Stomach (tissue), 9 donors: ENCODE results near the gene BTG1. TPM values are rescaled to one million over a fixed set of nuclear protein-coding genes. Genes with fewer than 3 reads are reported as not detected.

Experiments
- DNase-seq, 2 donors: peaks; one replicate each; pipeline versions ENCODE4 v3.0.0 to v3.0.0-alpha.2; 2013 to 2019
- H3K27ac ChIP-seq, 5 donors: fragments of 200-600 bp in 4 of 5; sonication (generic) in 4 of 5; one replicate each; pipeline ENCODE4 v1.5.1; 2013 to 2019; ENCODE audit warnings: mild to moderate bottlenecking in 1 of 5, moderate library complexity in 1 of 5
- H3K27me3 ChIP-seq, 3 donors: fragments of 200-600 bp; sonication (generic); one replicate each; pipeline ENCODE4 v1.5.1; 2017 to 2019; ENCODE audit warnings: mixed run types in 1 of 3
- H3K36me3 ChIP-seq, 4 donors: fragments of 200-600 bp; sonication (generic); 1 replicate in 3 of 4; 2 replicates in 1 of 4; pipeline ENCODE4 v1.5.1; 2016 to 2019
- H3K4me1 ChIP-seq, 4 donors: fragments of 200-600 bp; sonication (generic); one replicate each; pipeline ENCODE4 v1.5.1; 2016 to 2019
- H3K4me3 ChIP-seq, 4 donors: fragments of 200-600 bp; sonication (generic) in 3 of 4; one replicate each; pipeline ENCODE4 v1.5.1; 2016 to 2019; ENCODE audit warnings: mild to moderate bottlenecking in 1 of 4
- H3K9me3 ChIP-seq, 4 donors: fragments of 200-600 bp; sonication (generic); one replicate each; pipeline ENCODE4 v1.5.1; 2016 to 2019
- EP300 ChIP-seq: sonication (generic); formaldehyde crosslinking; IDR thresholded peaks from one replicate; pipeline ENCODE4 v1.6.1; 2017; ENCODE audit warnings: antibody characterized with exemption
- POLR2A ChIP-seq, 4 donors: fragments of 450-650 bp; IDR thresholded peaks; one replicate each; pipeline ENCODE4 v1.6.1; 2016; ENCODE audit warnings: antibody characterized with exemption in 4 of 4, control low read depth in 2 of 4, mild to moderate bottlenecking in 1 of 4, moderate library complexity in 1 of 4
- POLR2AphosphoS5 ChIP-seq, 3 donors: sonication (generic); formaldehyde crosslinking; IDR thresholded peaks; one replicate each; pipeline ENCODE4 v1.6.1; 2016; ENCODE audit warnings: antibody characterized with exemption in 3 of 3
- WGBS, 5 donors: extraction: QIAGEN DNeasy Blood & Tissue Kit in 3 of 5; methylation state at CpG; one replicate each; pipeline versions ENCODE4 v1.1.5 to v1.1.7; 2013 to 2018; 5-methylcytosine and 5-hydroxymethylcytosine counted together
- intact Hi-C: fragments of 100-400 bp; cut with DNase I; formaldehyde crosslinking; loops from one replicate; pipeline ENCODE4 v1.15.1; 2023; ENCODE audit warnings: low total_unique reads
- polyA plus RNA-seq, 3 donors: library from polyadenylated mRNA; stranded (reverse); fragments of 200-250 nt; gene quantifications; one replicate each; pipeline ENCODE4 v1.2.3, GENCODE V29; 2013
- total RNA-seq, 5 donors: library from RNA; depleted of rRNA; stranded (reverse); fragments of >200 nt; gene quantifications; one replicate each; pipeline versions ENCODE4 v1.1.0 to v1.2.3, GENCODE V29; 2014 to 2016
- TF ChIP-seq, protein P1 (sequence below), 7 experiments: fragments of 450-650 bp in 4 of 7; fragments of 200-600 bp in 3 of 7; sonication (generic) in 3 of 7; IDR thresholded peaks; one replicate each; pipeline ENCODE4 v1.5.1; 2016 to 2019; ENCODE audit warnings: antibody characterized with exemption in 7 of 7, control low read depth in 2 of 7, mild to moderate bottlenecking in 1 of 7
- donor health status: healthy with polysubstance abuse.
- donor health status: Bipolar disorder and iron deficiency.
- donor health status: healthy.

The BTG1 gene
- total and polyA plus RNA-seq, 8 donors, result 20.5 to 108 (median 39.9) TPM

DNA sequence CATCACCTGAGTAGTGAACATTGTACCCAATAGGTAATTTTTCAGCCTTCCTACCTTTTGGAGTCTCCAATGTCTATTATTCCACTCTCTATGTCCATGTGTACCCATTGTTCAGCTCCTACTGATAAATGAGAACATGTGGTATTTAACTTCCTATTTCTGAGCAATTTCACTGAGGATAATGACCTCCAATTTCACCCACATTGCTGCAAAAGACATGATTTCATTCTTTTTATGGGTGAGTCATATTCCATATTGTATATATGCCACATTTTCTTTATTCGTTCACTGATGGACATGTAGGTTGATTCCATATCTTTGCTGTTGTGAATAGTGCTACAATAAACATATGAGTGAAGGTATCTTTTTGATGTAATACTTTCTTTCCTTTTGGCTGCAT lies 16.4 kb upstream of the BTG1 start:
- TF ChIP-seq POLR2A (IDR thresholded peaks at IDR 0.05), result no peak
- TF ChIP-seq, protein P1, sequence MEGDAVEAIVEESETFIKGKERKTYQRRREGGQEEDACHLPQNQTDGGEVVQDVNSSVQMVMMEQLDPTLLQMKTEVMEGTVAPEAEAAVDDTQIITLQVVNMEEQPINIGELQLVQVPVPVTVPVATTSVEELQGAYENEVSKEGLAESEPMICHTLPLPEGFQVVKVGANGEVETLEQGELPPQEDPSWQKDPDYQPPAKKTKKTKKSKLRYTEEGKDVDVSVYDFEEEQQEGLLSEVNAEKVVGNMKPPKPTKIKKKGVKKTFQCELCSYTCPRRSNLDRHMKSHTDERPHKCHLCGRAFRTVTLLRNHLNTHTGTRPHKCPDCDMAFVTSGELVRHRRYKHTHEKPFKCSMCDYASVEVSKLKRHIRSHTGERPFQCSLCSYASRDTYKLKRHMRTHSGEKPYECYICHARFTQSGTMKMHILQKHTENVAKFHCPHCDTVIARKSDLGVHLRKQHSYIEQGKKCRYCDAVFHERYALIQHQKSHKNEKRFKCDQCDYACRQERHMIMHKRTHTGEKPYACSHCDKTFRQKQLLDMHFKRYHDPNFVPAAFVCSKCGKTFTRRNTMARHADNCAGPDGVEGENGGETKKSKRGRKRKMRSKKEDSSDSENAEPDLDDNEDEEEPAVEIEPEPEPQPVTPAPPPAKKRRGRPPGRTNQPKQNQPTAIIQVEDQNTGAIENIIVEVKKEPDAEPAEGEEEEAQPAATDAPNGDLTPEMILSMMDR (IDR thresholded peaks at IDR 0.05), result no peak
- Histone ChIP-seq H3K9me3 (no peaks in the 10 kb centered on the region), H3K4me3 (no peak overlapping the region), H3K36me3 (no peaks in the 10 kb centered on the region), H3K27me3 (no peaks in the 10 kb centered on the region), H3K27ac (no peak overlapping the region), H3K4me1 (peaks cover 0 to 13% (median 6%) of the 10 kb centered on the region in 4 donors)
- no peak for DNase-seq
- 87 to 95% (median 91%) methylated on average over 1 of the region's 1 CpG for WGBS, 5 donors
- intact Hi-C loops, result no loop called here

DNA sequence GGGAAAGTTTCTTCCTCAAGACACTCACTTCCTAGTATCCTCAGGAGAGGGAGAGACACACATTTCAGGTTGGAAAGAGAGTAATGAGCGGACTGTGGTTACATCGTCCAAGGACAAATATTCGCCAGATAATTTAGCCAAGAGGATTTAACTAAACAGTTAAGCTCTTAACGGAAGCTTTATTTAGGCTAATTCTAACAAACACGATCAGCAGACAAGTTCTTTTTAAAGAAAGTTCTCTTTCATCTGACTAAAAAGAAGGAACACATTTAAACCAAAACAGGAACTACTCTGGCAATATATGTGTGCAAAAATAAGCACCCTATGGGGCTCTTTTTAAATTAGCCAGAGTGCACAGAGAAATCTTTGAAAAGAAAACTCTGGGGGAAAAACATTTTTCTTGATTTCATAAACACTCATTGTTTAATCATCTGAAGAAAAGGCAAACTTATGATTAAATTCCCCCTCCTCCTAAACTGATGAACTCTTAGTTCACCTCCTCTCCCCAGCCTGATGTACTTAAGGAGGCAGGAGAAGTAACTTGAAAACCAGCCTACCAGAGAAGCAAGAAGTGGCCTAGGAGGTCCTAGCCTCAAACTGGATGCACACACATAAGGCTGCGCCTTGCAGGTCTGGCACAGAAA lies 13.3 kb upstream of the BTG1 start:
- Histone ChIP-seq H3K4me3 (no peak overlapping the region), H3K9me3 (no peaks in the 10 kb centered on the region), H3K36me3 (no peaks in the 10 kb centered on the region), H3K27me3 (no peaks in the 10 kb centered on the region), H3K27ac (peak overlapping the region in 3 of 5 donors; percentile 14 to 58 (median 33)), H3K4me1 (peaks cover 0 to 13% (median 6%) of the 10 kb centered on the region in 4 donors)
- intact Hi-C loops, result no loop called here
- TF ChIP-seq POLR2AphosphoS5 (IDR thresholded peaks at IDR 0.05) (no peak), EP300 (no peak), POLR2A (IDR thresholded peaks at IDR 0.05) (no peak)
- TF ChIP-seq, protein P1 (IDR thresholded peaks at IDR 0.05), result no peak
- no peak for DNase-seq
- 37 to 45% (median 41%) methylated on average over 6 of the region's 6 CpGs for WGBS, 5 donors

DNA sequence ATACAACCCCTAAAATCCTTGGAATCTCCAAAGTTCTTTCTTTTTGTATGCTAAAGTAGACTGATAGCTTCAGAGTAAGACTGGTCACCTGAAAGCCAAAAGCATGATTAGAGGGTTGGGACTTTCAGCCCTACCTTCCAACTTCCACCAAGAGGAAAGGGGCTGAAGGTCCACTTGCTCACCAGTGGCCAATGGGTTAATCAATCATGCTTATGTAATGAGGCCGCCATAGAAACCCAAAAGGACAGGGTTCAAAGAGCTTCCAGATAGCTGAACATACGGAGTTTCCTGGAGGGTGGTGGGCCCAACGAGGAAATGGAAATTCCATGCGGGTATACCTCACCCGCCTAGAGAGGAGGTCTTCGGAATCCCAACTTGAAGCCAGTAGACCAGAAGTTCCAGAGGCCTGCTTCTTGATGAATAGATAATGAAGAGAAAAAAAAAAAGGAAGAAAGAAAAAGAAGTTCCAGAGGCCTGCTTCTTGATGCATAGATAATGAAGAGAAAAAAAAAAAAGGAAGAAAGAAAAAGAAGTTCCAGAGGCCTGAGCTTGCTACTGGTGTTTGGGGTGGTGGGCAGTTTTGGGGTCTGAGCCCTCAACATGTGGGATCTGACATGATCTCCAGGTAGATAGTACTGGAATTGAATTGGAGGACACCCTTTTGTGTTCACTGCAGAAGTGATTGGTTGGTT lies 11.2 kb upstream of the BTG1 start:
- H3K27ac ChIP-seq, result no peak overlapping the region

DNA sequence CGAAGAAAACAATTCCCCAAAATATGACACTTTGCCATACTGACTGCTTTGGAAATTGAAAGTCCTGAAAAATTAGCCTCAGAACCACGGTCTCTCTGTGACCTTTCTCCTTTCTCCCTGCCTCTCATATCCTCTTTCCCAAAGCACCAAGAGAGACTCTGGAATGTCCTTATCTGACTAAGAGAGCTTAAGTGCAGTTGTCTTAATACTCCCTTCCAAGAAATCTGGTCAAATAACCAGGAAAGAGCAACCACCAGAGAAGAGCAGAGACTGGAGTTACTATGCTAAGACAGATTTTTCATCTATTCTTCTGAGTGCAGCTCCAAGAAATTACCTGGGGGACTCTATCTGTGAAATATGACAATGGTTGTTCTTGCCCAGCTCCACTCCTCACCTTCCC lies 10.5 kb upstream of the BTG1 start:
- intact Hi-C loops, result no loop called here
- H3K9me3 ChIP-seq, result no peaks in the 10 kb centered on the region
- no peak overlapping the region for H3K27ac ChIP-seq
- H3K27me3 ChIP-seq, result no peaks in the 10 kb centered on the region
- TF ChIP-seq EP300, result no peak
- TF ChIP-seq POLR2A (IDR thresholded peaks at IDR 0.05), result no peak
- TF ChIP-seq POLR2AphosphoS5 (IDR thresholded peaks at IDR 0.05), result no peak
- TF ChIP-seq, protein P1 (IDR thresholded peaks at IDR 0.05), result no peak
- WGBS, 5 donors, result 86 to 96% (median 90%) methylated on average over 2 of the region's 2 CpGs
- H3K36me3 ChIP-seq, result no peaks in the 10 kb centered on the region
- no peak for DNase-seq
- no peak overlapping the region for H3K4me3 ChIP-seq
- peaks cover 0 to 13% (median 6%) of the 10 kb centered on the region in 4 donors for H3K4me1 ChIP-seq

More for the DNA sequence above, 11.2 kb upstream of the BTG1 start:
- intact Hi-C loops, result no loop called here
- Histone ChIP-seq H3K4me3 (no peak overlapping the region), H3K27me3 (no peaks in the 10 kb centered on the region), H3K9me3 (no peaks in the 10 kb centered on the region), H3K36me3 (no peaks in the 10 kb centered on the region), H3K4me1 (peaks cover 0 to 13% (median 6%) of the 10 kb centered on the region in 4 donors)
- TF ChIP-seq, protein P1 (IDR thresholded peaks at IDR 0.05), result no peak
- TF ChIP-seq POLR2AphosphoS5 (IDR thresholded peaks at IDR 0.05), result no peak
- no peak for TF ChIP-seq POLR2A (IDR thresholded peaks at IDR 0.05)
- DNase-seq, result no peak
- WGBS, 5 donors, result 88 to 96% (median 93%) methylated on average over 6 of the region's 6 CpGs
